DND-41 (cell line): ENCODE data around the gene TM9SF2.

Experiments used
- EZH2 ChIP-seq: IDR thresholded peaks from 3 replicates; pipeline ENCODE4 v1.6.1; 2012; ENCODE audit warnings: borderline replicate concordance, low read depth, mild to moderate bottlenecking, moderate library complexity, low read length, inconsistent platforms; ENCODE audit not compliant: severe bottlenecking
- TF ChIP-seq, protein P1 (sequence below): IDR thresholded peaks from 2 replicates; pipeline ENCODE4 v1.5.1; 2012; ENCODE audit warnings: borderline replicate concordance, low read length, moderate library complexity, mild to moderate bottlenecking; ENCODE audit not compliant: poor library complexity, severe bottlenecking; ENCODE audit errors: extremely low read depth

DNA sequence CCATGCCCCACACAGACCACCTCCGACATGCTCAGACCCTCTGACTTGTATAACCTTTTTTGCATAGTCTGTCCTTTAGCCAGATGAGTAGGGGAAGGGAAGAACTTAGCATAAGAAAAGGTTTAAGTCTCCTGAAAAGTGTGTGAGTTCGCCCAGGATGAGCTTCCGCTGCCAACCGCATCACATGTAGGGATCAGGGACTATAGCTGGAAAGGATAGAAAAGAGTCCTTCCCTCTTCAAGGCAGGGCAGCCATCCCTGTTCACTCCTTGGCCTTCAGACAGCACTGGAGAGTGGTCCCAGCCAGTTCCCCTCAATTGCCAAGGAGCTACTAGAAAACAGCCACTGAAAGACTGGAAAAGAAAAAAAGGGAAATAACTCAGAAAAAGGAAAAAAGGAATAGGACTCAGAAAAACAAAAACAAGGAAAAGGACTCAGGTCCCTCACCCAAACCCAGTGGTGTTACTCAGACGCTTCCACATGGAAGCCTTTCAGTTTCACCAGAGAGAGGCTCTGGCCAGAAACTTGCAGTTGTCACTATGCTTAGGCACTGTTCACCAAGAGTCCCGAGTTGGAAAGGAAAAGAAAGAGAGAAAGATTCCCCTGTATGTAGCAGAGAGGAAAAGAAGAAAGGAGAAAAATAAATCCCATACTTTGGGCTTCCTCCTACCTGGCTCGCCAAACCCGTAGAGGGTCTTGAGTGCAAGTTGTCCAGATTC, 5.6 kb upstream of the TM9SF2 start:
- TF ChIP-seq, protein P1, sequence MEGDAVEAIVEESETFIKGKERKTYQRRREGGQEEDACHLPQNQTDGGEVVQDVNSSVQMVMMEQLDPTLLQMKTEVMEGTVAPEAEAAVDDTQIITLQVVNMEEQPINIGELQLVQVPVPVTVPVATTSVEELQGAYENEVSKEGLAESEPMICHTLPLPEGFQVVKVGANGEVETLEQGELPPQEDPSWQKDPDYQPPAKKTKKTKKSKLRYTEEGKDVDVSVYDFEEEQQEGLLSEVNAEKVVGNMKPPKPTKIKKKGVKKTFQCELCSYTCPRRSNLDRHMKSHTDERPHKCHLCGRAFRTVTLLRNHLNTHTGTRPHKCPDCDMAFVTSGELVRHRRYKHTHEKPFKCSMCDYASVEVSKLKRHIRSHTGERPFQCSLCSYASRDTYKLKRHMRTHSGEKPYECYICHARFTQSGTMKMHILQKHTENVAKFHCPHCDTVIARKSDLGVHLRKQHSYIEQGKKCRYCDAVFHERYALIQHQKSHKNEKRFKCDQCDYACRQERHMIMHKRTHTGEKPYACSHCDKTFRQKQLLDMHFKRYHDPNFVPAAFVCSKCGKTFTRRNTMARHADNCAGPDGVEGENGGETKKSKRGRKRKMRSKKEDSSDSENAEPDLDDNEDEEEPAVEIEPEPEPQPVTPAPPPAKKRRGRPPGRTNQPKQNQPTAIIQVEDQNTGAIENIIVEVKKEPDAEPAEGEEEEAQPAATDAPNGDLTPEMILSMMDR: no peak
- TF ChIP-seq EZH2: no peak
